Neural cell (in vitro differentiated cells): Measurements from ENCODE around the gene VMA21. TPM values are rescaled to one million over a fixed set of nuclear protein-coding genes. Genes with fewer than 3 reads are reported as not detected.

ENCODE experiments used
- H2AFZ ChIP-seq: fragments of 200-600, 300-800 bp; sonication (generic), shearing (Covaris generic); 2 replicates; pipeline ENCODE4 v1.6.0; 2014; ENCODE audit warnings: low read depth, mild to moderate bottlenecking, antibody characterized with exemption, low read length, moderate library complexity
- H3F3A ChIP-seq: fragments of 200-600 bp; shearing (Covaris generic); 2 replicates; pipeline ENCODE4 v1.6.1; 2016; ENCODE audit warnings: mild to moderate bottlenecking, moderate library complexity, mixed read lengths, antibody characterized with exemption, low read length; ENCODE audit not compliant: insufficient read depth, poor library complexity, severe bottlenecking
- H3K27ac ChIP-seq: fragments of 200-600, 300-800 bp; sonication (generic), shearing (Covaris generic); 2 replicates; pipeline ENCODE4 v1.5.1; 2014; ENCODE audit warnings: mild to moderate bottlenecking, low read length, moderate library complexity
- H3K27me3 ChIP-seq: fragments of 300-800, 200-600 bp; sonication (generic), shearing (Covaris generic); 2 replicates; pipeline ENCODE4 v1.6.0; 2014; ENCODE audit warnings: mild to moderate bottlenecking, low read depth, low read length, moderate library complexity; ENCODE audit not compliant: insufficient read depth
- H3K36me3 ChIP-seq: fragments of 300-800, 200-600 bp; sonication (generic), shearing (Covaris generic); 2 replicates; pipeline ENCODE4 v1.5.1; 2014; ENCODE audit warnings: mild to moderate bottlenecking, antibody characterized with exemption, low read length, moderate library complexity; ENCODE audit not compliant: insufficient read depth
- H3K4me2 ChIP-seq: fragments of 300-800, 200-600 bp; sonication (generic), shearing (Covaris generic); 2 replicates; pipeline ENCODE4 v1.6.0; 2014; ENCODE audit warnings: mild to moderate bottlenecking, low read length
- H3K4me3 ChIP-seq: fragments of 300-800, 200-600 bp; sonication (generic), shearing (Covaris generic); 2 replicates; pipeline ENCODE4 v1.5.1; 2014; ENCODE audit warnings: mild to moderate bottlenecking, low read length, moderate library complexity
- H3K79me2 ChIP-seq: fragments of 200-600 bp; shearing (Covaris generic); replicated peaks from 2 replicates; pipeline ENCODE4 v1.6.0; 2014; ENCODE audit warnings: mild to moderate bottlenecking, low read length, moderate library complexity; ENCODE audit not compliant: insufficient read depth
- H3K9ac ChIP-seq: fragments of 300-800, 200-600 bp; sonication (generic), shearing (Covaris generic); 2 replicates; pipeline ENCODE4 v1.6.1; 2016; ENCODE audit warnings: mild to moderate bottlenecking, low read length, mixed read lengths
- H3K9me2 ChIP-seq: fragments of 200-600 bp; shearing (Covaris generic); 2 replicates; pipeline ENCODE4 v1.6.1; 2016; ENCODE audit warnings: mild to moderate bottlenecking, low read length, mixed read lengths; ENCODE audit not compliant: insufficient read depth
- H3K9me3 ChIP-seq: fragments of 200-600, 300-800 bp; sonication (generic), shearing (Covaris generic); 2 replicates; pipeline ENCODE4 v1.6.1; 2016; ENCODE audit warnings: mild to moderate bottlenecking, mixed run types, low read length, moderate library complexity, mixed read lengths
- H4K20me1 ChIP-seq: fragments of 200-600 bp; shearing (Covaris generic); 2 replicates; pipeline ENCODE4 v1.6.1; 2016; ENCODE audit warnings: mild to moderate bottlenecking, mixed run types; ENCODE audit not compliant: insufficient read depth
- EZH2 ChIP-seq: fragments of 200-600, 300-800 bp; shearing (Covaris generic), sonication (generic); IDR thresholded peaks from 2 replicates; pipeline ENCODE4 v1.6.1; 2014; ENCODE audit warnings: antibody characterized with exemption, low read length, borderline replicate concordance, mild to moderate bottlenecking; ENCODE audit not compliant: insufficient read depth, poor library complexity, severe bottlenecking
- MXI1 ChIP-seq: fragments of 450-650 bp; conservative IDR thresholded peaks from 2 replicates; pipeline ENCODE4 v1.6.1; 2014; ENCODE audit warnings: antibody characterized with exemption, mild to moderate bottlenecking; ENCODE audit not compliant: poor library complexity, severe bottlenecking
- polyA plus RNA-seq: library from polyadenylated mRNA; depleted of rRNA; stranded (reverse); fragments of >200 nt; gene quantifications from 2 replicates; pipeline ENCODE4 v1.2.3, GENCODE V29; 2014

Gene VMA21
- polyA plus RNA-seq, 1 donor from 2014 or later = 130 TPM

GRCh38 chrX:151458824-151459223, 61.8 kb downstream of the VMA21 start:
- H3K9me2 ChIP-seq = no peaks in the 10 kb centered on the region
- no peak overlapping the region for H3K9ac ChIP-seq
- H3K4me3 ChIP-seq = no peak overlapping the region
- H3K79me2 ChIP-seq = no peaks in the 10 kb centered on the region
- H3K27me3 ChIP-seq = no peaks in the 10 kb centered on the region
- H2AFZ ChIP-seq = no peak overlapping the region
- no peaks in the 10 kb centered on the region for H3K36me3 ChIP-seq
- H3F3A ChIP-seq = no peaks in the 10 kb centered on the region
- no peaks in the 10 kb centered on the region for H4K20me1 ChIP-seq
- H3K4me2 ChIP-seq = no peak overlapping the region
- TF ChIP-seq MXI1 (no peak), EZH2 (no peak)
- H3K9me3 ChIP-seq = no peaks in the 10 kb centered on the region
- no peak overlapping the region for H3K27ac ChIP-seq

Other genes starting within 250 kb of the VMA21 start
- gene GPR50, start 220.6 kb upstream of the VMA21 start, polyA plus RNA-seq = not detected in 2 replicates
- gene PASD1, start 166.5 kb downstream of the VMA21 start, polyA plus RNA-seq = not detected in 2 replicates